Right atrium auricular region (tissue), 2 donors: ENCODE measurements around the gene PPM1H. TPM values are rescaled to one million over a fixed set of nuclear protein-coding genes. Genes with fewer than 3 reads are reported as not detected.
"Not testable (repeated sequence)": the region's sequence is repeated elsewhere in the genome, so short reads cannot be mapped to it uniquely, and the experiment has no call there.

Experiments
- DNase-seq: peaks from one replicate; pipeline ENCODE4 v3.0.0-alpha.2; 2019; ENCODE audit warnings: low spot score
- H3K27ac ChIP-seq, 2 donors: fragments of 200-600 bp; sonication (generic); 1 replicate in 1 of 2; 2 replicates in 1 of 2; pipeline ENCODE4 v1.5.1; 2016 to 2019
- H3K27me3 ChIP-seq, 2 donors: fragments of 200-600 bp; sonication (generic); one replicate each; pipeline versions ENCODE4 v1.5.1 to v1.6.0; 2017 to 2019
- H3K36me3 ChIP-seq: fragments of 200-600 bp; sonication (generic); one replicate; pipeline ENCODE4 v1.5.1; 2016
- H3K4me1 ChIP-seq, 2 donors: fragments of 200-600 bp; sonication (generic); one replicate each; pipeline versions ENCODE4 v1.5.1 to v1.6.0; 2017 to 2019
- H3K4me3 ChIP-seq, 2 donors: fragments of 200-600 bp; sonication (generic); 1 replicate in 1 of 2; 2 replicates in 1 of 2; pipeline ENCODE4 v1.5.1; 2017 to 2019; ENCODE audit warnings: mild to moderate bottlenecking in 1 of 2, moderate library complexity in 1 of 2
- H3K9me3 ChIP-seq, 2 donors: fragments of 200-600 bp; sonication (generic); one replicate each; pipeline ENCODE4 v1.5.1; 2019
- total RNA-seq, 2 donors: library from RNA; depleted of rRNA; stranded (reverse); fragments of >200 nt; gene quantifications; one replicate each; pipeline ENCODE4 v1.1.0, GENCODE V29; 2016
- TF ChIP-seq, protein P1 (sequence below), 2 donors: fragments of 200-600 bp; sonication (generic); IDR thresholded peaks; one replicate each; pipeline ENCODE4 v1.5.1; 2019; ENCODE audit warnings: antibody characterized with exemption in 2 of 2

Gene PPM1H
- total RNA-seq, 2 donors from 2014 or later = 3.1 to 5.0 TPM

GRCh38 chr12:62976110-62976662, 41.2 kb upstream of the PPM1H start:
- Histone ChIP-seq H3K27me3 (no peaks in the 10 kb centered on the region), H3K36me3 (no peaks in the 10 kb centered on the region), H3K4me3 (no peak overlapping the region), H3K27ac (no peak overlapping the region), H3K9me3 (peaks cover 0 to 4% of the 10 kb centered on the region in 2 donors), H3K4me1 (no peaks in the 10 kb centered on the region)
- TF ChIP-seq, protein P1, sequence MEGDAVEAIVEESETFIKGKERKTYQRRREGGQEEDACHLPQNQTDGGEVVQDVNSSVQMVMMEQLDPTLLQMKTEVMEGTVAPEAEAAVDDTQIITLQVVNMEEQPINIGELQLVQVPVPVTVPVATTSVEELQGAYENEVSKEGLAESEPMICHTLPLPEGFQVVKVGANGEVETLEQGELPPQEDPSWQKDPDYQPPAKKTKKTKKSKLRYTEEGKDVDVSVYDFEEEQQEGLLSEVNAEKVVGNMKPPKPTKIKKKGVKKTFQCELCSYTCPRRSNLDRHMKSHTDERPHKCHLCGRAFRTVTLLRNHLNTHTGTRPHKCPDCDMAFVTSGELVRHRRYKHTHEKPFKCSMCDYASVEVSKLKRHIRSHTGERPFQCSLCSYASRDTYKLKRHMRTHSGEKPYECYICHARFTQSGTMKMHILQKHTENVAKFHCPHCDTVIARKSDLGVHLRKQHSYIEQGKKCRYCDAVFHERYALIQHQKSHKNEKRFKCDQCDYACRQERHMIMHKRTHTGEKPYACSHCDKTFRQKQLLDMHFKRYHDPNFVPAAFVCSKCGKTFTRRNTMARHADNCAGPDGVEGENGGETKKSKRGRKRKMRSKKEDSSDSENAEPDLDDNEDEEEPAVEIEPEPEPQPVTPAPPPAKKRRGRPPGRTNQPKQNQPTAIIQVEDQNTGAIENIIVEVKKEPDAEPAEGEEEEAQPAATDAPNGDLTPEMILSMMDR (IDR thresholded peaks at IDR 0.05) = no peak
- no peak for DNase-seq

GRCh38 chr12:62971769-62972525, 37.0 kb upstream of the PPM1H start:
- no peaks in the 10 kb centered on the region for H3K4me1 ChIP-seq
- H3K4me3 ChIP-seq = no peak overlapping the region
- H3K27ac ChIP-seq = no peak overlapping the region
- peaks cover 0 to 4% of the 10 kb centered on the region in 2 donors for H3K9me3 ChIP-seq
- no peaks in the 10 kb centered on the region for H3K27me3 ChIP-seq
- no peak for DNase-seq
- TF ChIP-seq, protein P1 (IDR thresholded peaks at IDR 0.05) = no peak
- H3K36me3 ChIP-seq = no peaks in the 10 kb centered on the region

DNA sequence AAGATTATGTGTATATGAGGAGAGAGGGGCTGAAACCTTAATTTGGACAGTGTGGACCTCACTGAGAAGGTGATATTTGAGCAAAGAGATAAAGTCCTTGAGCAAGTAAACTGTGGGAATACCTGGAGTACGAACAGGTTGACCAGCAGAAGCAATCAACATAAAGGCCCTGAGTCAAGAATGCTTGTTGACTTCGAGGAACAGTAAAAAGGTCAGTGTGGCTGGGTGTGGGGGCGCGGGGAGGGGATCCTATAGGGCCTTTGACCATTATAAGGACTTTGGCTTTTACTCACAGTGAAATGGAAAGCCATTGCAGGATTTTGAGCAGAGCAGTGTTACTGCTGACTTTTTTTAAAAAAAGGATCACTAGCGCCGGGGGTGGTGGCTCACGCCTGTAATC, 34.7 kb upstream of the PPM1H start:
- H3K9me3 ChIP-seq = peaks cover 0 to 4% of the 10 kb centered on the region in 2 donors
- TF ChIP-seq, protein P1 (IDR thresholded peaks at IDR 0.05) = no peak
- no peaks in the 10 kb centered on the region for H3K36me3 ChIP-seq
- H3K27me3 ChIP-seq = no peaks in the 10 kb centered on the region
- DNase-seq = no peak
- H3K4me3 ChIP-seq = no peak overlapping the region
- no peaks in the 10 kb centered on the region for H3K4me1 ChIP-seq
- no peak overlapping the region for H3K27ac ChIP-seq

DNA sequence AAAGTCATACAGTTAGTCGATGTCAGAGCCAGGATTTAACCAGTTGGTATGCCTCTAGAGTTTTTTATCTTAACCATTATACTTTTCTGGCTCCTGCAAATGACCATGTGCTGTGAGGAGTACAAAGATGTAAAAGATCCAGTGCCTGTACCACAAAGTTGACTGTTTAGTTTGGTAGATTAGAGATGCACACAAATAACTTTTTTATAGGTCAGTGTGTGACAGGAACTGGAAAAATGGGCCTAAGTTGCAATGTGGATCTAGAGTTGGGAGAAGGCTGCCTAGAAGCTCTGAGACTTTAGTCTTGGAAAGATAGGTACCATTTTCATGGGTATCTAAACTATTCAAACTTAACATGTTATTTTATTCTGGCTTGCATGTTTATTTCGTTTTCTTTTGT, 32.8 kb upstream of the PPM1H start:
- no peaks in the 10 kb centered on the region for H3K36me3 ChIP-seq
- H3K27me3 ChIP-seq = no peaks in the 10 kb centered on the region
- DNase-seq = no peak
- no peak overlapping the region for H3K4me3 ChIP-seq
- no peak overlapping the region for H3K27ac ChIP-seq
- no peaks in the 10 kb centered on the region for H3K9me3 ChIP-seq
- TF ChIP-seq, protein P1 (IDR thresholded peaks at IDR 0.05) = no peak
- H3K4me1 ChIP-seq = no peaks in the 10 kb centered on the region

DNA sequence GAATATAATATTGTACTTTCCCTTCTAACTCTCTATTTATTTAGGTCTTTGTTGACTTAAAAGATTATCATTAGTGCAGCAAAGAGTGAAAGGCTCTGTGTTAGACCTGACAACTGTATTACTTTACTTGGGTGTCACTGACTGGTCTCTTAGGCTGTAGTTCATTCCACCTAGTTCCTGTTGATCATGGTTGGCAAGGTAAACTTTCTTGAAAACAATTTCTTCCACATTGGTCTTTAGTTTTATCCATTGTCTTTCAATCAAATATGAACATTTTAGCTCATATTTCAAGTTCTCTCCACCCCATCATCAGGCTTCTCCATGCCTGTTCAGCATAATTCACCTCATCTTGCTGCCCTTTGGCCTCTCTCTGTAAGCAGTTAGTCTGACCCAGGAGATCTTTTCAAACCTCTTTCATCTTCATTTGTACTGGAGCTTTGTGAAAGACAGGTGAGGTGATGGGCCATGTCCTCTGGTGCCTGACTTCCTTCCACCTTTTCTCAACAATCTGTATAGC, 32.1 kb upstream of the PPM1H start:
- H3K4me3 ChIP-seq = no peak overlapping the region
- H3K27ac ChIP-seq = no peak overlapping the region
- H3K36me3 ChIP-seq = no peaks in the 10 kb centered on the region
- H3K9me3 ChIP-seq = no peaks in the 10 kb centered on the region
- no peaks in the 10 kb centered on the region for H3K4me1 ChIP-seq
- TF ChIP-seq, protein P1 (IDR thresholded peaks at IDR 0.05) = no peak
- DNase-seq = no peak
- no peaks in the 10 kb centered on the region for H3K27me3 ChIP-seq

GRCh38 chr12:62966446-62966989, 31.6 kb upstream of the PPM1H start:
- H3K27ac ChIP-seq, H3K4me3 ChIP-seq, H3K27me3 ChIP-seq, H3K9me3 ChIP-seq, H3K4me1 ChIP-seq, H3K36me3 ChIP-seq, DNase-seq: not testable (repeated sequence)

DNA sequence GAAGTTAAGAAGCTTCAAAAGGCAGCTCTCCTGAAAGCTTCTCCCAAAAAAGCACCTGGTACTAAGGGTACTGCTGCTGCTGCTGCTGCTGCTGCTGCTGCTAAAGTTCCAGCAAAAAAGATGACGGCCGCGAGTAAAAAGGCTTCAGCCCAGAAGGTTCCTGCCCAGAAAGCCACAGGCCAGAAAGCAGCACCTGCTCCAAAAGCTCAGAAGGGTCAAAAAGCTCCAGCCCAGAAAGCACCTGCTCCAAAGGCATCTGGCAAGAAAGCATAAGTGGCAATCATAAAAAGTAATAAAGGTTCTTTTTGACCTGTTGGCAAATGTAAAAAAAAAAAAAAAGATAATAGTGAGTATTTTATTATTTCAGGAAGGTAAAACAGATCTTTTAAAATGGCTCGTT, 30.8 kb upstream of the PPM1H start:
- not testable (repeated sequence) for H3K36me3 ChIP-seq, H3K9me3 ChIP-seq, H3K27ac ChIP-seq, H3K4me1 ChIP-seq, DNase-seq, H3K27me3 ChIP-seq, H3K4me3 ChIP-seq

- not testable (repeated sequence) for DNase-seq, H3K27me3 ChIP-seq, H3K4me3 ChIP-seq, H3K27ac ChIP-seq, H3K4me1 ChIP-seq, H3K36me3 ChIP-seq, H3K9me3 ChIP-seq
These were observed 30.3 kb upstream of the PPM1H start for GRCh38 chr12:62965242-62965641.
